GM19351 (cell line): Measurements from ENCODE around the gene ZNF236.

Experiments
- ATAC-seq: cut with Tn5 transposase; IDR thresholded peaks from one replicate; pipeline ENCODE4 v1.9.1; 2021; ENCODE audit warnings: mild to moderate bottlenecking, moderate library complexity; ENCODE audit not compliant: unreplicated experiment

The ZNF236 gene

DNA sequence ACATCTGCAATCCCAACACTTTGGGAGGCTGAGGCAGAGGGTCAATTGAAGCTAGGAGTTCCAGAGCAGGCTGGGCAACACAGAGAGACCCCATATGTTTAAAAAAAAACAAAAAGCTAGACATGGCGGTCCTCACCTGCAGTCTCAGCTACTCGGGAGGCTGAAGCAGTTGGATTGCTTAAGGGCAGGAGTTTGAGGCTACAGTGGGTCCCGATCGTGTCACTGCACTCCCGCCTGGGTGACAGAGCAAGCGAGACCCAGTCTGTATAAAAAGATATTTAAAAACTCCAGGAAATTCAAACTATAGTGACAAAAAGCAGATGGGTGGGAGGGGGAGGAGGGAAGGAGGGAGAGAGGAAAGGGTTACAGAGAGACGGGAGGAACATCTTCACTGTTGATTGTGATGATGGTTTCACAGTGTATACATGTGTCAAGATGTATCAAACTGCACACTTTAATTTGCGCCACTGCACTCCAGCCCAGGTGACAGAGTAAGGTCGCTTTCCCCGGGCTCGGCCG lies 942 bp upstream of the ZNF236 start:
- peak; percentile 11 for ATAC-seq

DNA sequence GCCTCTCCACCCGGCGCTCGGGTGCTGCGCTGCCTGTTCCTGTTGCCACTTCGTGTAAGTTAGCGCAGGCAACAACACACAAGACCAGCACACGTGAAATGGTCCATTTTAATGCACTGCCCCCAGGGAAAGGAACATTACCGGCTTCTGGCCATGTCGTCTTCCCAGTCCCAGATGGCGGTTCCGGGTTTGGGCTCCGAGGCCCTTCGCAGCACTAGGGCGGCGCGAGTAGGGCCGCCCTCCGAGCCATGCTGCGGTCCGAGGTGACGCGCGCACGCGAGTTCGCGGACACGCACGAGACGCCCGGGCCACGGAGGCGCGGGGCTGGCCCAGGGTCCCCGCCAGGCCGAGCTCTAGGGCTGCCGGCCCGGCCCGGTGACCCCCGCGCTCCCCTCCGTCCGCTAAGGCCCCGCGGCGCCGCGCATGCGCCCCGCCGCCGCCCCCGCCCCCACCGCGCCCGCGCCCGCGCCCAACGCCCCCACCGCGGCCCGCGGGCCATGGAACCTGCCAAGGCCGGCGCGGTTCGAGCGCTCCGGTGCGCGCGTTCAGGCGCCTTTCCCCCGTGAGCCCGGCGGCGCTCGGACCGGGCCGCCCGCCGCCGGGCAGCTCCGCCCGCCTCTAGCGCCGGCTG lies 367 bp upstream of the ZNF236 start:
- peak; percentile 31 for ATAC-seq

DNA sequence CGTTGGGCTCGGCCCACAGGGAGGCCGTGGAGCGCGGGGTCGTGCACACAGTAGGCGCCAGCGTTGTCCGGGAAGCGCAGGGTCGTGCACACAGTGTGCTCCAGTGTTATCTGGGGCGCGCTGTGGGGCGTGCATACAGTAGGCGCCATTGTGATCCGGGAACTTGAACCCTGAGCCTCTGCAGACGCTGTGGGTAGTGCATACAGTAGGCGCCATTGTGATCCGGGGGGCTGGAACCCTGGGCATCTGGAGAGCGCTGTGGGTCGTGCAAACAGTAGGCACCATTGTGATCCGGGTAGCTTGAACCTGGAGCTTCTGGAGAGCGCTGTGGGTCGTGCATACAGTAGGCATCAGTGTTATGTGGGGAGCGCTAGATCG lies 793 bp downstream of the ZNF236 start:
- no peak for ATAC-seq

DNA sequence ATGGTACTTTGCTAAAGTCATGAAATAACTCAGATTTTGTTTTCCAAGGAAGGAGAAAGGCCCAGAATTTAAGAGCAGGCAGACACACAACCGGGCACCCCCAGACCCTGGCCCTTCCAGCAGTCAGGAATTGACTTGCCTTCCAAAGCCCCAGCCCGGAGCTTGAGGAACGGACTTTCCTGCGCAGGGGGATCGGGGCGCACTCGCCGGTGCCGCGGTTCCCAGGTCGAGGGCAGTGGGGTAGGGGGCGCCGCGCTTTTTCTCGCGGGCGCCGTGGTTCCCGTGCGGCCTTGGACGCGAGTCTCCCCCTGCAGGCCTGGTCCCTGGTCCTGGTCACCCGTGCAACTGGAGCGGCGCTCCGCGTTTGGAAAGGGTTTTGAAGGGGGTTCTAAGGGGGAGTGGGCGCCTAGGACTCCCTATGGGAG lies 1.2 kb downstream of the ZNF236 start:
- no peak for ATAC-seq

DNA sequence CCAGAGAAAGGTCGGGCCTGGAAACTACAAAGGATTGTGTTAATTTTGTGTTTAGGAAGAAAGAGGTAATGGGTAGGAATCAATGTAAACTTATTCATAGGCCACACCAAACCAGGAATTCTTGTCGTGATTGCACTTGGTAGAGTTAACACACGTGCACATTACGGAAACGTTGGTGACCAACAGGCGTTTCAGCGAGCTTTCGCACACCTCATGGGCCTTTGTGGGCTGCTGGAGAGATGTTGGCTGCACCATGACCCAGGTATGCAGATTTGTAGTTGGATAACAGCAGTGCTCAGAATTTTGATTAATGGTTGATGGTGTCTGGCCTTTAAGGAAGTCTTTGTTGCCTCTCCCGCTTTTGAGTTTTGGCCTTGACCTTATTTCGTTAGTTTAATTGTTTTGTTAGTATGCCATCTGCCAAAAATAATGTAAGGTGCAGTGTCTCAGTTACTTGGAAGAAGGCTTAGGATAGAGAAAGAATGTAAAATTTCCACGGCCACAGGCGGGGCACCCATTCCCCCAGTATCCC lies 1.9 kb downstream of the ZNF236 start:
- ATAC-seq = no peak

DNA sequence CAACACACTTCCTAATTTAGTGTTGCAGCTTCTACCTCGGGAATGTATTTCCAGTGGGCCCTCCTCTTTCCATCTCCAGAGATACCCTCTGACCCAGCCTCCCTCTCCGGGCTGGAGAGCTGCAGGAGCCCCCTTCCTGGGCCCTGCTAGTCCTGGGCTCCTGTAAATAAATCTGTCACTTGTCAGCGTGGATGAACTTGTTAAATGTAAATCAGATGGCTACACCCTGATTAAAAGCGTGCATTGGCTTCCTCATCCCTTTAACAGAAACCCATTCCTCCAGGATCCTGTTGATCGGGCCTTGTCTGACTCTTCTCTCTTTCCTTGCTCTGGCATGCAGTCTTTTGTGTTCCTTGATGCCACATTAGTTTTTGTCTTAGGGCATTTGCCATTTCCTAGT lies 2.4 kb downstream of the ZNF236 start:
- no peak for ATAC-seq

DNA sequence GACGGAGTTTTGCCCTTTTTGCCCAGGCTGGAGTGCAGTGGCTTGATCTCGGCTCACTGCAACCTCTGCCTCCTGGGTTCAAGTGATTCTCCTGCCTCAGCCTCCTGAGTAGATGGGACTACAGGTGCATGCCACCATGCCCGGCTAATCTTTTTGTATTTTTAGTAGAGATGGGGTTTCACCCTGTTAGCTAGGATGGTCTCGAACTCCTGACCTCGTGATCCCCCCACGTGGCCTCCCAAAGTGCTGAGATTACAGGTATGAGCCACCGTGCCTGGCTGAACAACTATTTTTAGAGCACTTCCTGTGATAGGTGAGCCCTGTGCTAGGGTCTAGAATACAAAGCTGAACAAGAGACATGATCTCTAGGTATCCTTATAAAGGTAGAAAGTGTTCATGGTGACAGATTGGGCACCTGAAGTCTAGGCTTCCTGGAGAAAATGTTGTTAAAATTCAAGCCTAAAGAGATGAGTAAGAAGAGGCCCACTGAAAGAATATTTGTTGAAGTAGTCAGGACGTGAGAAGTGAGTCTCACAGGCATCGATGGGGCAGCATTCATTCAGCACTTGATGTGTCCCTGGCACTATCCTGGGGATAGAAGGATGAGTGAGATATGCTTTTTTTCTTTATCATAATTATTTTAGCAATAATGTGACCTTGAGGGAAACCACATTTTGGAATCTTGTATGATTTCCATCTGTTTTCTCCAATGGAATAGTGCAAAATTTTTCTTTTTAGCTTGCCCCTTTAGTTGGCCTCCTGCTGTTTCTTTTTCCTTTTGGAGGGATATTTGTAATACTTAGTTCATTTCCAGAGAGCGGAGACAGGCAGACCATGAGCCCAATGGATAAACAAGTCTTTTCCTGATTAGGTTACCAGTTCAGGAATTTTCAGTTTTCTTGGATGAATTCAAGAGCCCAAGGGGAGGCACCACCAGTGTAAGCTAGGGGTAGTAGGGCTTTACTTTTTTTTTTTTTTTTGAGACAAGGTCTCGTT lies 5.1 kb downstream of the ZNF236 start:
- ATAC-seq = no peak

DNA sequence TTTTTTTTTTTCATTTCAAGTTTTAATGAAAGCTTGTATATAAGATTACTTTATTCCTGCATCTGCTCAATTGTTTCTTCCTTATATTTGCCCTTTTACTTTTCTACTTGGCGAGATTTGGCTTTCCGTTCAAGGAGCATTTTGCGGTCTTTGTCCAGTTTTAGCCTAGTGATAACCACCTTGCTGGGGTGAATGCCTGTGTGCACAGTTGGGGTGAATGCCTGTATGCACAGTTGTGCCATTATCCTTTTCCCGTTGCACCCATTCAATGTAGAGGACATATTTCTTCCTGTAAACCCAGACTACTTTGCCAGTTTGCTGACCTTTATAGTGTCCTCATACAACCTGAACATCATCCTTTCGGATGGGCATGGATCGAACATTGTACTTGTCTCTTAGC lies 12.0 kb downstream of the ZNF236 start:
- no peak for ATAC-seq

DNA sequence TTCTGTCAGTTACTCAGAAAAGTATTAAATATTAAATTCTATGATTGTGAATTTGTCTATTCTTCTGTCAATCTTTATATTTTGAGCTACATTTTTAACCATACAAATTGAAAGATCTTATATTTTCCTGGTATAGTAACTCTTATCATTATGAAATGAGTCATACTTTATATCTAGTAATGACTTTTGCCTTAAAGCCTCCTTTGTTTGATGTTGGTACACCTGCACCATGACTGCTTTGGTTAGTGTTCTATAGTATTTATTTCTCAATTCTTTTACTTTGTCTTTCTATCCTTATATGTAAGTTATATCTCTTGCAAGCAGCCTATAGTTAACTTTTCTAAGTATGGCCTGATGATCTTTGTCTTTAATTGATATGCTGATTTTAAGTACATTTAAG lies 13.0 kb downstream of the ZNF236 start:
- ATAC-seq = no peak

DNA sequence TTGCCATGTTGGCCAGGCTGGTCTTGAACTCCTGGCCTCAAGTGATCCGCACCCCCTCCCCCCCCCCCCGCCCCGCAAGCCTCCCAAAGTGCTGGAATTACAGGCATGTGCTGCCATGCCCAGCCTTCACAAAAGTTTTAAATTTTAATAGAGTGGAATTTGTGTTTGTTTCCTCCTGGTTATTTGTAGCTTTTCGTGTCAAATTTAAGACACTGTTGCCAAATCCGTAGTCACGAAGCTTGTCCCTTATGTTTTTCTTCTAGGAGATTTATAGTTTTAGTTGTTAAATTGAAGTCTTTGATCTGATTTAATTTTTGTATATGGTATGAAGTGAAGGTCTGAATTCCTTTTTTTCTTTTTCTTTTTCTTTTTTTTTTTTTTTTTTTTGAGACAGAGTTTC lies 14.7 kb downstream of the ZNF236 start:
- no peak for ATAC-seq

DNA sequence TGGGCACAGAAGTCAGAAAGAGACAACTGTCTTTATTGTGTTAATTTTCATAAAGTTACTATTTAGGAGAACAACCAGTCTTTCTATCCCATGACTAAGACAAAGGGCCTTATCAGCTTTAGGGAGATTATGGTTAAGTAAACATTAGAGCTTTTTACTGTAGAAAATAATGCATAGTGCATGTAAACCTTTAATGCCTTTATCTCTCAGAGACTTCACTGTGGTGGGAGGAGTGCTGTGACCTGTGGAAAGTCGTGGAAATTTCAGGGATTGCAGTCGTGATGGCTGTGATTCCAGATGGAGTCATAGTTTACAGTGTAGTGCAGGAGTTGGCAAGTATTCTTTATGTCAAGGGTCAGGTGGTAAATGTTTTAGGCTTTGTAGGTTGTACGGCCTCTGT lies 15.8 kb downstream of the ZNF236 start:
- ATAC-seq = no peak

DNA sequence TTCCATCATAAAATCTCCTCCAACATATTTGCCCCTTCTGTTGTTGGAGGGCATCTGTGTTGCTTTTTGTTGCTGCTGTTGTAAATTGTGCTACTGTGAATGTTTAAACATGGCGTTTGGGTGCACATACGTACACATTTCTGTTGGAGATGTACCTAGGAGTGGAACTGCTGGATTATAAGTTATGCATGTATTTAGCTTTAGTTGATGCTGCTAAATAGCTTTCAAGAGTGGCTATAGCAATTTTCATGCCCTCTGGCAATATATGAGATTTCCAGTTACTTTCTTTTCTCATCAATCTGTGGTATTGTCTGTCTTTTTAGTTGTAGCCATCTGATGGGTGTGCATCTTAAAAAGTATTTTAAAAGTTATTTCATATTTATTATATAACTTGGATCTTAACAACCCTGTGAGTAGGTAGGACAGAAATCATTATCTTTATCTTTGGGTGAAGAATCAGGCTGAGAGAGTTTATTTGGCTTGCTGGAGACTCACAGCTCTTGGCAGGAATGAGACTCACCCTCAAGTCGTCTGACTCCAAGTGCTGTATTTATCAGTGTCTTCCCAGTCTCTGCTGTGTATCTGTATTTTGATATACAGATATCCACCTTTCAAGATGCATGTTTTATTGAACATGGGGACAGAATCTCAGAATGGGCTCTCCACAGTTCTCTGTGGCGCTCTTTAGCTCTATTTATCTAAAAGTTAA lies 16.9 kb downstream of the ZNF236 start:
- no peak for ATAC-seq

DNA sequence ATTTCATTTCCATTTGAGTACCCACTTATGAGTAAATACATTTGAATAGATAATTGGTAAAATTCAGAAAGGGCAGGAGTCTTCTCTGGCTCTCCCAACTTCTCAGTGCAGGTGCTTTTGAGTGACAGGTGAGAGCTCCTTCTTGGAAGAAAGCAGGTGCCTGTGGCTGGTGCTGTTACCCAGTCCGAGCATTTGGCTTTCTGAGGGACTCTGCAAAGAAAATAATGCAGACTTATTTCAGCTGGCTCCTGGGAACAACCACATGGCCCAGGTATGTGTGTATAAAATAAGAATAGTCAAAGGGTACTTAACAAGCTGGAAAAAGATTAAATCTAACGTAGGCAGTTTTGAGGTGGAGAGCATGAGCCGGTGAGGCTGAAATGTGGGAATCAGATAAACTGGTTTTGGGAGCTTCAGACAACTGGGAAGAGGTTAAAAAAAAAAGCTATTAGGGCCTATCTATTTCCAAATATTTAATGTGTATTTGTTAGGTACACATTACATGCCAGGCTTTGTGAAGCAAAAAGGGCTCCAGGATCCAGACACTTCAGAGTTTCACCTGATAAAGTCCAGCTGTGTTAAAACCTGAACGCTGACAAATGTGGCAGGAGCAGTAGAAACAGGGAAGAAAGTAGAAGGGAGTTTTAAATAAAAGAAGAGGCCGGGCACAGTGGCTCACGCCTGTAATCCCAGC lies 20.6 kb downstream of the ZNF236 start:
- ATAC-seq = no peak

DNA sequence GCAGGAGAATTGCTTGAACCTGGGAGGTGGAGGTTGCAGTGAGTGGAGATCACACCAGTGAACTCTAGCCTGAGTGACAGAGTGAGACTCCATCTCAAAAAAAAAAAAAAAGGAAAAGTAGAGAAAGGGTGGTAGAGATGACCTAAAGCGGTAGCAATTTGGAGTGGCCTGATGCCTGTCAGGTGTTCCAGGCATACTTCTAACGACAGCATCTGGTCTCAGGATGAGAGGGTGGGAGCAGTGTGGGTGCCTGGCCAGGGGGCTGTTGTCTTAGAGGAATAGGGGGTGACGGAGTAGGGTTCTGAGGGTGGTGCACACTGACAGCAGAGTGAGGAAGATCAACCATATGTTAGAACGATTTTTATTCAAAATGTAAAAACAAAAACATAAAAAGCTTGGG lies 21.8 kb downstream of the ZNF236 start:
- ATAC-seq = no peak

DNA sequence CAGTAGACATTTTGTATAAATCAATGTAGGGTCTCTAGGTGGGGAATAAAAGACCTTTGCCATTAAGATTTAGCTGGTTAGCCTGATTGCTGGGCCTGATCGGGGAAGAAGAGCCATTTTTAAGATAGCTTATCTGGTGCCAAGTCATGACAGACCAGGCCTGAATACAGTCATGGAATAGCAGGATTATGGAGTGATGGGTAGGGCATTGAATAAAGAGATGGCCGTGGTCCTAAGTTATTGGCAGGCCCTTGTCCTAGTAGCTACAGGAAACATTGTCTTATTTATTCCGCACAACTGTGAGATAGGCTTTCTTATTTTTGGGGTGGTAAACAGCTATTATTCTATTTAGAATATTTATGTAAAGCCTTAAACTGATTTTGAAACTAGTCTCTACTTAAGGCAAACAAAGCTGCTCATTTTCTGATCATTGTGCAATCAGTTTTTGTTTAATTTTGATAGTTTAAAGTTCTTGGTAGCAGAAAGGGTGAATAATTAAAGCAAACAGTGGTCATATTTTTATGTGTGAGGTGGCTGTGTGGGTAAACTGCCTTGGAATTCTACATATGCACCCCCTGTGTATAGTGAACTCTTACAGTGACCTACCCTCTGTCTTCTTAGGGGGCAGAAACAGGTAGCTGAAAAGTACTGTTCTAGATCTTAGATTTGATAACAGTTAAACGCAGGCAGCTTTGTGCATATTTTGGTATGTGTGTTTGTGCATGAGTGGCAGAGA lies 22.6 kb downstream of the ZNF236 start:
- no peak for ATAC-seq

DNA sequence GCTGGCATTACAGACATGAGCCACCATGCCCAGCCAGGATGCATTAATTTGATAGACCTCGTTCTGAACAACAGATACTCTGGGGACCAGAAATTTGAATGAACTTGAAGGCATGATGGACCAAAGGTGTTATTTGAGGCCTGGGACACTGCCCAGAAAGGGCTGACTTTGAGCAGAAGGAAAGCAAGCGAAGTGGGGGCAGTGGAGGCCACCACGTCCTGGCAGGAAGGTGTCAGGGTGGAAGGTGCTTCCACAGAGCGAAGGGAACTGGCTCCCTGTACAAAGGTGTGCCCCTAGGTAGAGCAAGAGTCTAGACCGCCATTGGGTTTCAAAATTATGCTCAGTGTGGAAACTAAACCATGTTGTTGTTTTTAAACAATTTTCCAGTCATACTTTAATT lies 23.9 kb downstream of the ZNF236 start:
- no peak for ATAC-seq

DNA sequence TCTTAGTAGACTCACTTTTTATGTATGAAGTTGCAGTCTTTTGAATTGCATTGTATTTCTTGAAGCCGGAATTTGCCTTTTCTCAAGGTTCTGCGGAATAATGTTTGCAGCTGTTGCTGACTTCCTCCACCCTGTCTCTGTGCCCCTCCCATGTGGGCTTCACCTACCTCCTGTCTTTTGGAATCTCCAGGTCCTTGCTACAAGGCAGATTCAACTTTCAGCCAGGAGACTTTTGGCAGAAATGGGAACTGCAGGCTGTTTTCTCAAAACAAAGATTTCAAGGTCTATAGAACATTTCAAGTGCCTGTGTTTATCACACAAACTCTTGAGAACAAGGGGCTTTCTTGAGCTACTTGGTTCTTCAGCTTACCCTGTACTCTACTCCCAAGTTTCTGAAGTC lies 25.6 kb downstream of the ZNF236 start:
- ATAC-seq = no peak

DNA sequence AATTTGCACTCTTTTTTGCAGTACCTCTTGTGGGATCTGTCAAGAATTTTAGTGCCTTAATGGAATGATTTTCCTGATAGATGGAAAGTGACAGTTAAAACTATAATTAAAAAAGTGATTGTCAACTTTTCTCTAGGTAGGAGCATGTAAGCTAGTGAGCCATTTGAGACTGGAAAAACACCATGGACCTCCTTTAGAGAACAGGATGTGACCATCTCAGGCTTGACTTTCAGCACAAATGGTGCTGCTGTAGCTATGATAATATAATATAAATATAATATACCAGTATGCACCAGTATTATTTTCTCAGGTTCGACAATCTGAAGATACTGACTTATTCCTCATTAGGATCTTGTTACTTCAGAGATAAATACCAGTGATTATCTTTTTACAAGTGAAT lies 27.8 kb downstream of the ZNF236 start:
- no peak for ATAC-seq

DNA sequence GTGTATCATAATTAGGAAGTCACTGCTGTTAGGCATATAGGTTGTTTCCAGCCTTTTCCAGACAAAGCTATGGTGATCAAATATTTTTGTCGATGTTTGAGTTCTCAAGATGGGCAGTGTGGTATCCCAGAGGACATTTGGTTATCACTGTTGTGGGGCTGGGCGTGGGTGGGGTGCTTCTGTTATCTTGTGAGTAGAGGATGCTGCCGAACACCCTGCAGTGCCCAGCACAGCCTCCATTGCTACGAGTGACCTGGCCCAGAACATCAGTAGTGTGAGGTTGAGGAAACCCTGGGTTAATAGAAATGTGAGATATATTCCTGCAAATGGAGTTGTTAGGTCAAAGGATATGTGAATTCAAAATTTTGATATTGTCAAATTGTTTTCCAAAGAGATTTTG lies 33.2 kb downstream of the ZNF236 start:
- no peak for ATAC-seq

DNA sequence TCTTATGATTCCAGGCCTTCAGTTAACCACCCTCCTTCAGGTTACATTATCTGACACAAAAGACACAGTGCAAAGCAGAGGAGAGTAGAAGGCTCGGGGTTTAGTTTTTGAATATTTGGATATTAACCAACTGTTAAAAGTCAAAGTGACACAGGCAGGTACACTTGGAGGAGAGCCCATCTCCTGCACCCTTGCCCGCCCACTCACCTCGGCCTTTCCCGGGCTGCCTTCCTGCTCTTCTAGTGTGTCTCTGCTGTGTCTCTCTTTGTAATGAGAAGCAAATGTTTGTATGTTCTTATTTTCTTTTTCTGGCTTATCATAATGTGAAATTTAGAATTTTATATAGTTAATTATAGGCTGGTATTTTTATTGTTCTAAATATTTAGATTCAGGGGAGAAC lies 35.1 kb downstream of the ZNF236 start:
- no peak for ATAC-seq
